ENCODE results near the gene DGLUCY. TPM values are rescaled to one million over a fixed set of nuclear protein-coding genes. Genes with fewer than 3 reads are reported as not detected.

Gene DGLUCY
- total and polyA plus RNA-seq, 2 of the 13 experiments (the other 11 are each of a cell fraction or from before 2014, with no cell fraction given), result 14.8 to 36.3 TPM

DNA sequence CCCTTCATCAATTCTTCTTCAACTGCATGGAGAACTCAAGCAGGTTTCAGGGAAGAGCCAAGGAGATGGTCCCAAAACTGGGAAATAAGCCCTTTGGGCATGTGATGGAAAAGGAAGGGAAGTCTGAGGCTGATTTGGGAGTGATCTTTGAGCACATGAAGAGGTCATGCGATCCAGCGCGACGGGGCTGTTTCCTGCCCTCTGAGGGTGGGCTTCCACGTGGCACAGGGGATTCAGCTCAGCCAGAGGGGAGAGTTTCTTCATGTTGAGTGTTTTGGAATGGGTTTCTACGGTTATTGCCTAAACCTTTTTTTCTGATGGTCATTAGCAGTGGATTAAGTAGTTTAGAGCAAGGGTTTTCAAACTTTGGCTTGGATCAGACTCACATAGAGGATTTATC lies 100.4 kb downstream of the DGLUCY start:
- Histone ChIP-seq H3K36me3 (replicated peaks in 1 of 2; ENCODE audit: control insufficient read depth in 1 of 2, insufficient read depth in 2 of 2, low read length in 2 of 2) (peaks cover 11 to 24% of the 10 kb centered on the region in 2 experiments), H3K27ac (ENCODE audit: extremely low read length, insufficient read depth, low read length) (no peak overlapping the region), H3K27me3 (ENCODE audit: control insufficient read depth in 1 of 2, insufficient read depth in 2 of 2, low read length in 2 of 2) (no peaks in the 10 kb centered on the region), H3K4me3 (replicated peaks in 1 of 3; ENCODE audit: insufficient read depth in 1 of 3, low read depth in 2 of 3, low read length in 3 of 3) (no peak overlapping the region), H3K79me2 (ENCODE audit: insufficient read depth, low read length) (no peaks in the 10 kb centered on the region), H3K9me3 (ENCODE audit: low read length) (no peaks in the 10 kb centered on the region), H3K4me2 (ENCODE audit: low read depth, low read length) (no peak overlapping the region), H2AFZ (ENCODE audit: low read length) (no peak overlapping the region), H3K9ac (ENCODE audit: insufficient read depth, low read depth, low read length) (no peak overlapping the region), H4K20me1 (ENCODE audit: insufficient read depth, low read length) (no peaks in the 10 kb centered on the region), H3K4me1 (ENCODE audit: insufficient read depth, low read length) (no peaks in the 10 kb centered on the region)
- in situ Hi-C loops (cut with HindIII; ENCODE audit: extremely low pct_ligation_motif_present, low pct_unique_long_range_greater_than_20kb) (no loop called here), intact Hi-C loops (cut with micrococcal nuclease; ENCODE audit: unreplicated experiment) (no loop called here)
- DNase-seq (ENCODE audit: low spot score), result no peak
- BruUV-seq (replicated peaks), result no TSS peak
- POLR2A ChIA-PET, result no interaction called here
- WGBS (ENCODE audit: low lambda C conversion rate), result 97% methylated on average over 6 of the region's 6 CpGs
- TF ChIP-seq ONECUT2 (CRISPR knock-in tag; IDR thresholded peaks at IDR 0.05) (no peak), ZNF776 (CRISPR knock-in tag; IDR thresholded peaks at IDR 0.05) (no peak), FOXC1 (CRISPR knock-in tag; IDR thresholded peaks at IDR 0.05; ENCODE audit: borderline replicate concordance) (no peak), ZNF703 (CRISPR knock-in tag; IDR thresholded peaks at IDR 0.05; ENCODE audit: borderline replicate concordance) (no peak), KDM1A (CRISPR knock-in tag; IDR thresholded peaks at IDR 0.05) (no peak), ZNF354B (CRISPR knock-in tag; IDR thresholded peaks at IDR 0.05) (no peak), ARNT (IDR thresholded peaks at IDR 0.05) (no peak), ZNF768 (CRISPR knock-in tag; IDR thresholded peaks at IDR 0.05) (no peak), STAT5B (CRISPR knock-in tag; IDR thresholded peaks at IDR 0.05) (no peak), NFE2L1 (CRISPR knock-in tag; IDR thresholded peaks at IDR 0.05; ENCODE audit: borderline replicate concordance) (no peak), MAF1 (CRISPR knock-in tag; IDR thresholded peaks at IDR 0.05; ENCODE audit: borderline replicate concordance) (no peak), CCDC6 (CRISPR knock-in tag; IDR thresholded peaks at IDR 0.05) (no peak)
- TF ChIP-seq, protein P1, sequence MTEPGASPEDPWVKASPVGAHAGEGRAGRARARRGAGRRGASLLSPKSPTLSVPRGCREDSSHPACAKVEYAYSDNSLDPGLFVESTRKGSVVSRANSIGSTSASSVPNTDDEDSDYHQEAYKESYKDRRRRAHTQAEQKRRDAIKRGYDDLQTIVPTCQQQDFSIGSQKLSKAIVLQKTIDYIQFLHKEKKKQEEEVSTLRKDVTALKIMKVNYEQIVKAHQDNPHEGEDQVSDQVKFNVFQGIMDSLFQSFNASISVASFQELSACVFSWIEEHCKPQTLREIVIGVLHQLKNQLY (CRISPR knock-in tag; IDR thresholded peaks at IDR 0.05), result no peak
- TF ChIP-seq, protein P2, sequence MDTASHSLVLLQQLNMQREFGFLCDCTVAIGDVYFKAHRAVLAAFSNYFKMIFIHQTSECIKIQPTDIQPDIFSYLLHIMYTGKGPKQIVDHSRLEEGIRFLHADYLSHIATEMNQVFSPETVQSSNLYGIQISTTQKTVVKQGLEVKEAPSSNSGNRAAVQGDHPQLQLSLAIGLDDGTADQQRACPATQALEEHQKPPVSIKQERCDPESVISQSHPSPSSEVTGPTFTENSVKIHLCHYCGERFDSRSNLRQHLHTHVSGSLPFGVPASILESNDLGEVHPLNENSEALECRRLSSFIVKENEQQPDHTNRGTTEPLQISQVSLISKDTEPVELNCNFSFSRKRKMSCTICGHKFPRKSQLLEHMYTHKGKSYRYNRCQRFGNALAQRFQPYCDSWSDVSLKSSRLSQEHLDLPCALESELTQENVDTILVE (CRISPR knock-in tag; IDR thresholded peaks at IDR 0.05), result no peak
- no peak for FAIRE-seq
- CTCF ChIA-PET (ENCODE audit: low intra/inter-chr PET ratio, low total read pairs), result no interaction called here
- no peak for ATAC-seq

Measured in HepG2 (cell line).